Lower lobe of right lung (tissue), 2 donors: ENCODE measurements around the gene MRPS10. TPM values are rescaled to one million over a fixed set of nuclear protein-coding genes. Genes with fewer than 3 reads are reported as not detected.

Source experiments
- ATAC-seq, 2 donors: fragments of 200-7000 bp; cut with Tn5 transposase; one replicate each; pipeline ENCODE4 v1.9.1; 2020 to 2022; ENCODE audit warnings: mild to moderate bottlenecking in 2 of 2, moderate library complexity in 2 of 2
- DNase-seq: peaks from one replicate; pipeline ENCODE4 v3.0.0-alpha.2; 2020
- H3K27ac ChIP-seq: fragments of 200-600 bp; one replicate; pipeline ENCODE4 v1.8.0; 2022
- H3K27me3 ChIP-seq: fragments of 200-600 bp; one replicate; pipeline ENCODE4 v1.8.0; 2022; ENCODE audit warnings: low read depth
- H3K36me3 ChIP-seq: fragments of 200-600 bp; one replicate; pipeline ENCODE4 v1.8.0; 2022; ENCODE audit warnings: mild to moderate bottlenecking
- H3K4me1 ChIP-seq: fragments of 200-600 bp; one replicate; pipeline ENCODE4 v1.8.0; 2022
- H3K4me3 ChIP-seq: fragments of 200-600 bp; one replicate; pipeline ENCODE4 v1.8.0; 2022; ENCODE audit warnings: mild to moderate bottlenecking
- H3K9me3 ChIP-seq: fragments of 200-600 bp; one replicate; pipeline ENCODE4 v1.8.0; 2022
- CTCF ChIP-seq: fragments of 200-600 bp; IDR thresholded peaks from one replicate; pipeline ENCODE4 v1.8.0; 2022; ENCODE audit warnings: antibody characterized with exemption, mild to moderate bottlenecking
- intact Hi-C: fragments of 100-400 bp; cut with DNase I; formaldehyde crosslinking; loops from one replicate; pipeline ENCODE4 v1.11.0; 2022
- total RNA-seq: library from RNA; stranded (reverse); fragmentation: NEBNext Ultra II Directional; extraction: Animal tissue kit (Norgen Biotek cat#: 25700); gene quantifications from one replicate; pipeline ENCODE4 v1.2.1, GENCODE V29; 2021
- donor health status: DM: no; HTN: yes; CAD: no; lungs with severe emphysema.

The MRPS10 gene
- total RNA-seq, 1 donor from 2014 or later = 23.6 TPM

DNA sequence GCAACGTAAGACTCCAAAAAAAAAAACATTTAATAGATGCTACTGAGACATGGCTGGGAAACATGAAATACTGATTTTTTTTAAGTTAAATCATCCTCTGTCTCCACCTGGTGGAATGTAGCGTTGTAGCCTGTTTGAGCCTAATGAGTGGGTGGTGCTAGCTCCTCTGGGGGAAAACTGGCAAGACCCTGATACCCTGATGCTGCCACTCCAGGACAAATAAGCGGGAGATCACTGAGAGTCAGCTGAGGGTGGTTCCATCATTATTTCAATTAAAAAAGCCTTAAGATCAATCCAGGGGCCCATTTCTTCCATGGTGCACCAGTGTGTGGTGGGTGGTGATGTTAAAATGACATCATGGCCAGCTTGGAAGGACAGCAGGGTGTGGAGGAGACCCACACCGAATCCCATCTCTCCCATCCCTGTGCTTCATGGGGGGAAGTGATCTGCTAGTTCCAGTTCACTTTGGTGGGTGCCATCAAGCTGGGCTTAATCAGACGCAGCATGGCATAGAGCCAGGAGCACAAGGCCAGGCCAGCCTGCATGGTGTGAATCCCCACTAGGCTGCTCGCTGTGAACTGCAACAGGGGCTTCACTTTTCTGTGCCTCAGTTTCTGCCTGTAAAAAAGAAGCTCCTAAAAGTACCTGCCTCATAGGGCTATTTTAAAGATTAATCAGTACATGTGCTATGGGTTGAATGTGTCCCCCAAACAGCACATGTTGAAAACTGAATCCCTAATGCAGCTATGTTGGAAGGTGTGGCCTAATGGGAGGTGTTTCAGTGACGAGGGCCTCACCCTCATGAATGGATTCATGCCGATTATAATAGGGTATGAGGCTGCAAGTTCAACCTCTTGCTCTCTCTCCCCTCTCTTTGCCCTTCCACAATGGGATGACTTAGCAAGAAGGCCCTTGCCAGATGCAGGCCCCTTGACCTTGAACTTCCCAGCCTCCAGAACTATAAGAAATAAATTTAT, 13.0 kb upstream of the MRPS10 start:
- DNase-seq = no peak
- no peak for TF ChIP-seq CTCF
- Histone ChIP-seq H3K27ac (no peak overlapping the region), H3K4me3 (no peak overlapping the region), H3K27me3 (no peaks in the 10 kb centered on the region), H3K4me1 (peaks cover 9% of the 10 kb centered on the region), H3K9me3 (no peaks in the 10 kb centered on the region), H3K36me3 (peaks cover 40% of the 10 kb centered on the region)
- intact Hi-C loops = no loop called here
- no peak for ATAC-seq

- H3K4me3 ChIP-seq = no peak overlapping the region
- DNase-seq (no peak), ATAC-seq (no peak)
- no peaks in the 10 kb centered on the region for H3K27me3 ChIP-seq
- TF ChIP-seq CTCF = no peak
- H3K27ac ChIP-seq = no peak overlapping the region
- H3K4me1 ChIP-seq = peaks cover 9% of the 10 kb centered on the region
- no peaks in the 10 kb centered on the region for H3K9me3 ChIP-seq
- intact Hi-C loops = no loop called here
- peaks cover 39% of the 10 kb centered on the region for H3K36me3 ChIP-seq
Observed at GRCh38 chr6:42229506-42230119, 12.0 kb upstream of the MRPS10 start.

DNA sequence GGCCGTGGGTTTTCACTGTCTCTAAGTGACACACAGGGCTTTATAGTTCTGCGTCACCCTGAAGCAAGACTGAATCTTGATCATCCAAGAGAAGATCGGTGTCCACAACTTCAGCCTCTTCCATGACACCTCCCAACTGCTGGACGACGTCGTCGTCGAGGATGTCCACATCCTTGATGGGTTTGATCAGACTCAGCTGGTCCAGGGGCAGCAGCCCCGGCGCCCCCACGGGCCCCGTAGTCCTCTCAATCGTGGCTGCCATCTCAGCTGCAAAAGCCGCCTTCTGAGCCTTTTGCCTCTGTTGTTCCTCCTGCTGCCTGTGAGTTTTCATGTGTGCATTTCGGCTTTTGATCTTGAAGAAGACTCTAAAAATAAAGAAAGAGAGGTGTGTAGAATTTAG, 10.6 kb upstream of the MRPS10 start:
- TF ChIP-seq CTCF = no peak
- H3K9me3 ChIP-seq = no peaks in the 10 kb centered on the region
- no peaks in the 10 kb centered on the region for H3K27me3 ChIP-seq
- no peak overlapping the region for H3K4me3 ChIP-seq
- intact Hi-C loops = no loop called here
- peaks cover 39% of the 10 kb centered on the region for H3K36me3 ChIP-seq
- DNase-seq = no peak
- H3K4me1 ChIP-seq = peaks cover 9% of the 10 kb centered on the region
- no peak overlapping the region for H3K27ac ChIP-seq
- no peak for ATAC-seq

GRCh38 chr6:42227173-42227850, 9.7 kb upstream of the MRPS10 start:
- ATAC-seq = peak; percentile 61 to 77
- Histone ChIP-seq H3K27me3 (no peaks in the 10 kb centered on the region), H3K36me3 (peaks cover 32% of the 10 kb centered on the region), H3K27ac (peak overlapping the region; percentile 44), H3K9me3 (no peaks in the 10 kb centered on the region), H3K4me1 (peaks cover 9% of the 10 kb centered on the region), H3K4me3 (no peak overlapping the region)
- no peak for TF ChIP-seq CTCF
- intact Hi-C loops = no loop called here
- DNase-seq = no peak

GRCh38 chr6:42226645-42227143, 9.0 kb upstream of the MRPS10 start:
- no peak for DNase-seq
- intact Hi-C loops = no loop called here

More at GRCh38 chr6:42226645-42227143, 9.0 kb upstream of the MRPS10 start:
- Histone ChIP-seq H3K36me3 (peaks cover 26% of the 10 kb centered on the region), H3K9me3 (no peaks in the 10 kb centered on the region), H3K27ac (peak overlapping the region; percentile 44), H3K4me3 (no peak overlapping the region), H3K4me1 (peaks cover 9% of the 10 kb centered on the region), H3K27me3 (no peaks in the 10 kb centered on the region)
- TF ChIP-seq CTCF = no peak
- ATAC-seq = peak; percentile 42 to 58
